ENCODE measurements around the gene LMTK2.

The LMTK2 gene

GRCh38 chr7:98178762-98179490 is 72.3 kb downstream of the LMTK2 start:
- DNase-seq (ENCODE audit: low read depth) = no peak
- no peak for TF ChIP-seq CTCF (IDR thresholded peaks at IDR 0.05; ENCODE audit: low read depth, low read length, missing control alignments)
- H3K4me3 ChIP-seq (ENCODE audit: low read depth, low read length) = no peak overlapping the region

GRCh38 chr7:98180751-98181150 is 74.1 kb downstream of the LMTK2 start:
- TF ChIP-seq CTCF (IDR thresholded peaks at IDR 0.05; ENCODE audit: low read depth, low read length, missing control alignments) = no peak
- DNase-seq (ENCODE audit: low read depth) = no peak
- H3K4me3 ChIP-seq (ENCODE audit: low read depth, low read length) = no peak overlapping the region

- no peak overlapping the region for H3K4me3 ChIP-seq (ENCODE audit: low read depth, low read length)
- no peak for TF ChIP-seq CTCF (IDR thresholded peaks at IDR 0.05; ENCODE audit: low read depth, low read length, missing control alignments)
- DNase-seq (ENCODE audit: low read depth) = no peak
Measured at GRCh38 chr7:98185101-98185500, 78.4 kb downstream of the LMTK2 start.

GRCh38 chr7:98186452-98187137 is 79.9 kb downstream of the LMTK2 start:
- TF ChIP-seq CTCF (IDR thresholded peaks at IDR 0.05; ENCODE audit: low read depth, low read length, missing control alignments) = no peak
- DNase-seq (ENCODE audit: low read depth) = no peak

GRCh38 chr7:98187138-98187502 is 80.5 kb downstream of the LMTK2 start:
- DNase-seq (ENCODE audit: low read depth) = no peak
- H3K4me3 ChIP-seq (ENCODE audit: low read depth, low read length) = no peak overlapping the region
- no peak for TF ChIP-seq CTCF (IDR thresholded peaks at IDR 0.05; ENCODE audit: low read depth, low read length, missing control alignments)

More at GRCh38 chr7:98186452-98187137, 79.9 kb downstream of the LMTK2 start:
- H3K4me3 ChIP-seq (ENCODE audit: low read depth, low read length) = no peak overlapping the region

GRCh38 chr7:98189559-98189958 is 82.9 kb downstream of the LMTK2 start:
- H3K4me3 ChIP-seq (ENCODE audit: low read depth, low read length) = no peak overlapping the region
- TF ChIP-seq CTCF (IDR thresholded peaks at IDR 0.05; ENCODE audit: low read depth, low read length, missing control alignments) = no peak
- no peak for DNase-seq (ENCODE audit: low read depth)
